NOMO-1 (cell line): Measurements from ENCODE around the gene FIZ1.
"Not testable (repeated sequence)": the region's sequence is repeated elsewhere in the genome, so short reads cannot be mapped to it uniquely, and the experiment has no call there.

Experiments used
- DNase-seq, 2 experiments: peaks; one replicate each; lab custom pipeline; 2025; ENCODE audit not compliant: unreplicated experiment in 2 of 2; lab: John Stamatoyannopoulos, UW

FIZ1 gene

DNA sequence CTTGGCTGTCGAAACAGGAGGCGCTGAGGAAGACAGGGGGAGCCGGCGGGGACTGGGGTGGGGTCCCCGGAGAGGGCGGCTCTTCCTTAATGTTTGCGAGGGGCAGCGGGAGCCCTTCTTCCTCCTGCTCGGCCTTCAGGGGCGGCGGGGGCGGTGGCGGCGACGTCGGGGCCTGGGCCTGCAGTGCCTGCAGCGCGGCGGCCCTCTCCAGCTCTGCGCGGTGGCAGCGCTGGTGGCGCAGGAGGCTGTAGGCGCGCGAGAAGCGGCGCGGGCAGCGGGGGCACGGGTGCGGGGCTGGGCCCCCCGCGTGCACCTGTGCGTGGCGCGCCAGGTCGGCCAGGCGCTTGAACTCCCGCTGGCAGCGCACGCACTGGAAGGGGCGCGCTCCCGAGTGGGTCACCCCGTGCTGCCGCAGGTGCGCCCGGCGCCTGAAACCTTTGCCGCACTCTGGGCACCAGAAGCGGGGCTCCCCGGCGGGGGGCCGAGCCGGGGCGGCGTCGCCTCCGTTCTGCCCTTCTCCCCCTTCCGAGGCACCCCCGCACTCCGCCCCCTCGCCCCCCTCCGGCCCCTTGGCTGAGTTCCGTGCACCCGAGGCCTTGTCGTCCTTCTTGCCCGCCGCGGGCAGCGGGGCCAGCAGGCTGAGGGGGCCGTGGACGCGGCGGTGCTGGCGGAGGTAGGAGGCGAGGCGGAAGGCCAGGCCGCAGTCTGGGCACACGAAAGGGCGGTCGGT is 21.1 kb downstream of the FIZ1 start:
- DNase-seq: no peak

DNA sequence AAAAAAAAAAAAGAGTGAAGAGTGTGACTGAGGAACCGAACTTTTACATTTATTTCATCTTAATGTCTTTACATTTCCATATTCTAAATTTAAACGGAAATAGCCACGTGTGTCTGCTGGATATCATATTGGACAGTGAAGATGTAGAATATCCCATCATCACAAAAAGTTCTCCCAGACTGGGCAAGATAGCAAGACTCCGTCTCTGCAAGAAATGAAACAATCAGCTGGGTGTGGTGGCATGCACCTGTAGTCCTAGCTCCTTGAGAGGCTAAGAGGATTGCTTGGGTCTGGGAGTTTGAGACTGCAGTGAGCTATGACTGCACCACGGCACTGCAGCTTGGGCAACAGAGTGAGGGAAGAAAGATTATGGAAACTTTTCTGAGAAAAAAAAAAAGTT is 22.6 kb downstream of the FIZ1 start:
- DNase-seq: no peak

DNA sequence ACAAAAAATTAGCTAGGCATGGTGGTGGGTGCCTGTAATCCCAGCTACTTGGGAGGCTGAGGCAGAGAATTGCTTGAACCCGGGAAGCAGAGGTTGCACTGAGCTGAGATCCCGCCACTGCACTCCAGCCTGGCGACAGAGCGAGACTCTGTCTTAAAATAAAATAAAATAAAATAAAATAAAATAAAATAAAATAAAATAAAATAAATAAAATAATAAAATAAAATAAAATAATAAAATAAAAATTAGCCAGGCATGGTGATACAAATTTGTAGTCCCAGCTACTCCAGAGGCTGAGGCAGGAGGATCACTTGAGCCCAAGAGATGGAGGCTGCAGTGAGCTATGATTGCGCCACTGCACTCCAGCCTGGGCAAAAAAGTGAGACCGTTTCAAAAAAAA is 25.4 kb downstream of the FIZ1 start:
- DNase-seq: not testable (repeated sequence)

- not testable (repeated sequence) for DNase-seq
Measured at GRCh38 chr19:55569477-55569876, 29.8 kb downstream of the FIZ1 start.

GRCh38 chr19:55567708-55568328 is 31.5 kb downstream of the FIZ1 start:
- no peak for DNase-seq

DNA sequence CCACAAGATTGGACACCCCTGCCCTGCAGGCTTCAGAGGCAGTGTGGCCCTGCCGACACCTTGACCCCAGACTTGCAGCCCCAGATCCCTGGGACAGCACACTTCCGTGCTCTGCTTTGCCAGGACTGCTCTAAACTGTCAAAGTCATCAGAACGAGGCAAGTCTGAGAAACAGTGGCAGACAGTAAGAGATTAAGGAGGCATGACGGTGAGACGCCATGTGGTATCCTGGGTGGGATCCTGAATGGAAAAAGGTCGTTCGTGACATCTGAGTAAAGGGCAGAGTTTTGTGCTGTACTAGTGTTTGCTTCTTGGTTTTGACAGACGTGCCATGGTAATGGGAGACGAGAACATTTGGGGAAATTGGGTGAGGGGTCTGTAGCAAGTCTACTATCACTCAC is 32.5 kb downstream of the FIZ1 start:
- DNase-seq: no peak

DNA sequence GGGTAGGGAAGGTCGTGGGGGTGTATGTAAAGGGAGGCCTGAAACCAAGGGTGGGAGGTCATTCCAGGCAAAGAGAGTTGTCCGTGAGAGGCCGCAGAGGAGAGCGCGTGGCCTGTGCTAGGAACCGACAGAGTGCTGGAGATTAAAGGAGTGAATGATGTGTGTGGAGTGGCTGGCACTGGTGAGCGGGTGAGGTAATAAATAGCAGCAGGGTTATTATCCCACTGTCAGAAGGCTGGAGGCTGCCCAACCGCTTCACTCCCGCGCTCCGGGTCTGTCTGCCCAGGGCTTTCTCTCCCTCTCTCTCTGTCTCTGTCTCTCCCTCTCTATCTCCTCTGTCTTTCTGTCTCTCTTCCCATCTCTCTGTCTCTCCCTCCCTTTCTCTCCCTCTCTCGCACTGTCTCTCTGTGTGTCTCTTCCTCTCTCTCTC is 36.0 kb downstream of the FIZ1 start:
- no peak for DNase-seq

DNA sequence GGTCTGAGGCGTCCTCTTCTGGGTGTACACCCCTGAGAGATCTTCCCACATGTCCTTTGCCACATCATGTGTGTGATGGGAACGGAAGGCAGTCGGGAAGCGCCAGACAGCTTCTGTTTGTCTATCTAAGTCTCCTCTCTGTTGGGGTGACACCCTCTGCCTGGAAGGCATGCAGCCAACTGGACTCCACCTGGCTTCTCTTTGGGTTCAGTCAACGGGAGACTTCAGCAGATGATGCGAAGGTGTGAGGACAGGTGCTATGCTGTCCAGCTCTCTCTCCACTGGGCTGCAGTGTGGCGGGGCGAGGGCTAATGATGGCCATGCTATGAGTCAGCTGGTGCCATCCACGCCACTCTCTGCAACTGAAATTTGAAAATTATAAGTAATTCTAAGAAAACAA is 39.6 kb downstream of the FIZ1 start:
- DNase-seq: no peak

DNA sequence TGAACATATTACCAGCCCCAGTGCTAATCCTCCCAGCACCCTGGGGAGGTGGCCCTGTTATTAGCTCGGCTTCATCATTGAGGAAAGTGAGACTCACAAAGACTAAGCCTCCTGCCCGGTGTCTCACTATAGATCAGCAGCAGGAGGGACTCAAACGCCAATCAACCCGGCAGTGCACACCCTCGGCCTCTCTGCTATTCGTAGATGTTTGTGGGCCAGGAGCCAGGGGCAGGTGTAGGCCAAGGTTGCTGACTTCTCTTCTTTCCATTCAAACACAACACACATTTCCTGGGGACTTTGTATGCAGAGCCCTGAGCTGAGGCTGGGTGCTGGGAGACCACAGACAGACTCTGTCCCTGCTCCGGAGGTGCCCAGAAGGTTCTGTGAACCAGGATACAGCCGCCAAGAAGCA is 44.6 kb downstream of the FIZ1 start:
- DNase-seq: no peak

- DNase-seq: no peak
Measured at GRCh38 chr19:55554302-55554701, 45.0 kb downstream of the FIZ1 start.

- DNase-seq: no peak
Measured at GRCh38 chr19:55553217-55554182, 45.8 kb downstream of the FIZ1 start.

- no peak for DNase-seq
Measured at GRCh38 chr19:55552620-55553019, 46.7 kb downstream of the FIZ1 start.

GRCh38 chr19:55552206-55552605 is 47.1 kb downstream of the FIZ1 start:
- no peak for DNase-seq

- no peak for DNase-seq
Measured at GRCh38 chr19:55550321-55550650, 49.0 kb downstream of the FIZ1 start.

GRCh38 chr19:55549500-55550320 is 49.6 kb downstream of the FIZ1 start:
- no peak for DNase-seq

GRCh38 chr19:55546822-55547614 is 52.3 kb downstream of the FIZ1 start:
- DNase-seq: no peak

- no peak for DNase-seq
Measured at GRCh38 chr19:55546011-55546410, 53.3 kb downstream of the FIZ1 start.

DNA sequence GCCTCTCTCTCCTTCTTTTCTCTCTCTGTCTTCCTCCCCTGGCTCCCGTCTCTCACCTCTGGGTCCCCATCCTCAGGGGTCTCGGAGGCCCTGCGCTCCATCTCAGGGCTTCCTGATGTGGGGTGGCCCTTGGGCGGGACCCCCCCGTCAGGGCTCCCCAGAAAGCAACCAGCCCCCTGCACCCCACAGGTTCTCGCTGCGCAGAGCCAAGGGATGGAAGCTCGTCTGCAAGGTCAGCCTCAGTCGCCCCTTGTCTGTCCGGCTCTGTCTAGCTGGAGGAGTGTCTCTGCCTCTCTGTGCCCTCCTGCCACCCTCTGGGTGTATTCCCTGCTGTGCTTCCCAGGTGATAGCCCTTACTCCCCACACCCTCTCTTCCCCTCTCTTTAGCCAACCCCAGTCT is 53.9 kb downstream of the FIZ1 start, which contains the start of gene SBK3:
Gene SBK3, minus strand, starts transcription at position 101 of the 400 bp plus-strand sequence. Its CDS starts 0 bp downstream, at position 101.
- DNase-seq: no peak

DNA sequence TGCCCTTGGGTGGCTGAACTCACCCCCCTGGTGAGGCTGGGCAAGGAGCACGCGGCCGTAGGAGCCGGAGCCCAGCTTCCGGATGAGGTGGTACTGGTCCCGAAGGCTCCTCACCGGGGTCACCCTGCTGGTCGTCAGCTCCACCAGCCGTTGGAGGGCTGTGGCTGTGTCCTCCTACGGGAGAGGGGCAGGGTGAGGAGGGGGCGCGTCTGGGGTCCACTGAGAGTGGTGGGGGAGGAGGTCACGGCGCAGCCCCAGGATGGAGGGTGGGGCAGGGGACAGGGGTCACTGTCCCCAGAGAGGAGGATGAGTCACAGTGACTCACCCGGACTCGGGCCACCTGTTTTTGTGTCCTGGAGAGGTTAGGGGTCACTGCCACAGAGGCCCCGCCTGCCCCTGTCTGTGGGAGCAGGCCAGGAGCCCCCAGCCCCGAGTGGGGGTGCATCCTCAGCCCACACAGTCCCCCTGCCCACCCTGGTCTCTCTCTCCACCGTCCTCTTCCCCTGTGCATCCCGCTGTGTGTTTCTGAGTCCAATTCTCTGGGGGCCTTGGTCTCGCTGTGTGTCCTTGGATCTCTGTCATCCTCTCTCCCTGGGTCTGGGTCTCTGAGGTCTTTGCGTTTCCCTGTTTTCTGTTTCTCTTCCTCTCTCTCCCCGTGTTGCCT is 54.4 kb downstream of the FIZ1 start:
- DNase-seq: no peak
